ENCODE results near the gene RFX8.

DNA sequence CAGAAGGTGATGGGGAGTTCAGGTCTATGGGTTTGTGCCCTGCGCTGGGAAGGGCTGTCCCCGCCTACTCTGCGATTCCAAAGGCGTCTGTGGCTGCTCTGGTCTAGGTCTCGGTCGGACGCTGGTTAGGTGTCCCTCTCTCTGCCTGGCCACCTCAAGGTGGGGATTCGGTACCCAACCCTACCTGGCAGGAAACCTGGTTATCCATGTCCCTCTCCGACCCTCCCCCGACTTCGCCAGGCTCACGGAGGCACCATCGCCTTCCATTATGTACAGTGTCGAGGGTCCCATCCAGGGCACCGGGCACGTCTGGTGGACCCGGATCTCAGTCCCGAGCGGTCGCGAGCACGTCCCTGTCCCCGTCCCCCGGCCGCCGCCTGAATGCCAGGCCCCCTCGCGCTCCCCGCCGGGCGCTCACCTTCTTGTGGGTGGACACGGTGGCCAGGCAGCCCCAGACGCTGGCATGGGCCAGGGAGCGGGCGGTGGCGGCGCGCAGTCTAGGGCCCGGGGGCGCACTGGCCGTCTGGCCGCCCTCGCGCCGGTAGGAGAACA lies 88.2 kb downstream of the RFX8 start:
- TF ChIP-seq, protein P1, sequence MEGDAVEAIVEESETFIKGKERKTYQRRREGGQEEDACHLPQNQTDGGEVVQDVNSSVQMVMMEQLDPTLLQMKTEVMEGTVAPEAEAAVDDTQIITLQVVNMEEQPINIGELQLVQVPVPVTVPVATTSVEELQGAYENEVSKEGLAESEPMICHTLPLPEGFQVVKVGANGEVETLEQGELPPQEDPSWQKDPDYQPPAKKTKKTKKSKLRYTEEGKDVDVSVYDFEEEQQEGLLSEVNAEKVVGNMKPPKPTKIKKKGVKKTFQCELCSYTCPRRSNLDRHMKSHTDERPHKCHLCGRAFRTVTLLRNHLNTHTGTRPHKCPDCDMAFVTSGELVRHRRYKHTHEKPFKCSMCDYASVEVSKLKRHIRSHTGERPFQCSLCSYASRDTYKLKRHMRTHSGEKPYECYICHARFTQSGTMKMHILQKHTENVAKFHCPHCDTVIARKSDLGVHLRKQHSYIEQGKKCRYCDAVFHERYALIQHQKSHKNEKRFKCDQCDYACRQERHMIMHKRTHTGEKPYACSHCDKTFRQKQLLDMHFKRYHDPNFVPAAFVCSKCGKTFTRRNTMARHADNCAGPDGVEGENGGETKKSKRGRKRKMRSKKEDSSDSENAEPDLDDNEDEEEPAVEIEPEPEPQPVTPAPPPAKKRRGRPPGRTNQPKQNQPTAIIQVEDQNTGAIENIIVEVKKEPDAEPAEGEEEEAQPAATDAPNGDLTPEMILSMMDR (conservative IDR thresholded peaks at IDR 0.05; ENCODE audit: low read depth, low read length): no peak
- TF ChIP-seq EZH2phosphoT487 (IDR thresholded peaks at IDR 0.05; ENCODE audit: borderline replicate concordance, low read length): no peak
- no peak for TF ChIP-seq EZH2 (IDR thresholded peaks at IDR 0.05; ENCODE audit: low read length, unreplicated experiment)

All from PC-3 (cell line).